Left lung (tissue), 10 donors: ENCODE data around the gene CDH13. TPM values are rescaled to one million over a fixed set of nuclear protein-coding genes. Genes with fewer than 3 reads are reported as not detected.
A peak's percentile ranks its signal among the peaks of the same experiment; 100 is the strongest.

Source experiments
- ATAC-seq: fragments of 200-7000 bp; cut with Tn5 transposase; one replicate; pipeline ENCODE4 v1.9.1; 2020; ENCODE audit warnings: moderate library complexity
- DNase-seq, 4 donors: peaks; one replicate each; pipeline ENCODE4 v3.0.0-alpha.2; 2013 to 2020
- H3K27ac ChIP-seq, 2 donors: fragments of 200-600 bp; sonication (generic) in 1 of 2; one replicate each; pipeline versions ENCODE4 v1.5.0 to v1.8.0; 2020 to 2021
- H3K27me3 ChIP-seq, 2 donors: fragments of 200-600 bp; sonication (generic) in 1 of 2; one replicate each; pipeline versions ENCODE4 v1.5.0 to v1.8.0; 2020 to 2021
- H3K36me3 ChIP-seq, 2 donors: fragments of 200-600 bp; sonication (generic) in 1 of 2; one replicate each; pipeline versions ENCODE4 v1.5.0 to v1.8.0; 2020 to 2021
- H3K4me1 ChIP-seq, 2 donors: fragments of 200-600 bp; one replicate each; pipeline ENCODE4 v1.8.0; 2021
- H3K4me3 ChIP-seq, 2 donors: fragments of 200-600 bp; sonication (generic) in 1 of 2; one replicate each; pipeline versions ENCODE4 v1.5.0 to v1.8.0; 2020 to 2021; ENCODE audit warnings: mild to moderate bottlenecking in 1 of 2
- H3K9me3 ChIP-seq, 2 donors: fragments of 200-600 bp; sonication (generic) in 1 of 2; one replicate each; pipeline versions ENCODE4 v1.5.0 to v1.8.0; 2020 to 2021
- CTCF ChIP-seq, 2 donors: fragments of 200-600 bp; sonication (generic) in 1 of 2; IDR thresholded peaks; one replicate each; pipeline versions ENCODE4 v1.5.0 to v1.8.0; 2021; ENCODE audit warnings: antibody characterized with exemption in 2 of 2
- intact Hi-C, 2 donors: fragments of 100-400 bp; cut with DNase I; formaldehyde crosslinking; loops; one replicate each; pipeline versions ENCODE4 v1.11.2 to v1.14.2; 2022
- polyA plus RNA-seq, 6 donors: library from polyadenylated mRNA; unstranded; fragments of 120-200 nt; gene quantifications; one replicate each; pipeline ENCODE4 v1.2.1, GENCODE V29; 2013; ENCODE audit not compliant: insufficient read length in 6 of 6
- total RNA-seq, 2 donors: library from RNA; stranded (reverse); fragmentation: NEBNext Ultra II Directional; extraction: Animal tissue kit (Norgen Biotek cat#: 25700); gene quantifications; one replicate each; pipeline ENCODE4 v1.2.1, GENCODE V29; 2021
- donor health status: DM: no; HTN: yes; CAD: no.
- donor health status: DM: no; HTN: no; CAD: no.

CDH13 gene
- total and polyA plus RNA-seq, 8 donors, result 2.7 to 20.3 (median 3.2) TPM

GRCh38 chr16:83130039-83130438 is 503.3 kb downstream of the CDH13 start:
- ATAC-seq (no peak), DNase-seq (no peak)
- H3K9me3 ChIP-seq, result peaks cover 0 to 14% of the 10 kb centered on the region in 2 donors
- TF ChIP-seq CTCF (IDR thresholded peaks at IDR 0.05), result no peak
- H3K27ac ChIP-seq, result no peak overlapping the region
- no peaks in the 10 kb centered on the region for H3K27me3 ChIP-seq
- no peaks in the 10 kb centered on the region for H3K4me1 ChIP-seq
- H3K36me3 ChIP-seq, result no peaks in the 10 kb centered on the region
- no peak overlapping the region for H3K4me3 ChIP-seq
- intact Hi-C loops, result no loop called here

GRCh38 chr16:83134638-83135037 is 507.9 kb downstream of the CDH13 start:
- Histone ChIP-seq H3K4me3 (no peak overlapping the region), H3K9me3 (no peaks in the 10 kb centered on the region), H3K27ac (no peak overlapping the region), H3K27me3 (no peaks in the 10 kb centered on the region), H3K36me3 (no peaks in the 10 kb centered on the region), H3K4me1 (no peaks in the 10 kb centered on the region)
- no peak for TF ChIP-seq CTCF (IDR thresholded peaks at IDR 0.05)
- DNase-seq (no peak), ATAC-seq (no peak)
- intact Hi-C loops, result no loop called here

- H3K4me1 ChIP-seq, result no peaks in the 10 kb centered on the region
- DNase-seq, result no peak
- no peak overlapping the region for H3K27ac ChIP-seq
- TF ChIP-seq CTCF (IDR thresholded peaks at IDR 0.05), result no peak
- intact Hi-C loops, result no loop called here
- H3K36me3 ChIP-seq, result no peaks in the 10 kb centered on the region
- no peaks in the 10 kb centered on the region for H3K9me3 ChIP-seq
- no peak overlapping the region for H3K4me3 ChIP-seq
- H3K27me3 ChIP-seq, result no peaks in the 10 kb centered on the region
- ATAC-seq, result peak; percentile 45
Observed at GRCh38 chr16:83136419-83136818, 509.6 kb downstream of the CDH13 start.

- no peak for TF ChIP-seq CTCF (IDR thresholded peaks at IDR 0.05)
- Histone ChIP-seq H3K36me3 (no peaks in the 10 kb centered on the region), H3K9me3 (no peaks in the 10 kb centered on the region), H3K27me3 (no peaks in the 10 kb centered on the region), H3K4me3 (no peak overlapping the region), H3K4me1 (no peaks in the 10 kb centered on the region), H3K27ac (peak overlapping the region in 1 of 2 donors; percentile 20)
- intact Hi-C loops, result no loop called here
- ATAC-seq (peak; percentile 18), DNase-seq (no peak)
Observed at GRCh38 chr16:83136924-83137323, 510.2 kb downstream of the CDH13 start.

GRCh38 chr16:83137326-83137781 is 510.6 kb downstream of the CDH13 start:
- peak overlapping the region in 1 of 2 donors; percentile 20 for H3K27ac ChIP-seq

More at GRCh38 chr16:83137326-83137781, 510.6 kb downstream of the CDH13 start:
- Histone ChIP-seq H3K4me3 (peak overlapping the region in 1 of 2 donors; percentile 14), H3K27me3 (no peaks in the 10 kb centered on the region), H3K4me1 (no peaks in the 10 kb centered on the region), H3K9me3 (no peaks in the 10 kb centered on the region), H3K36me3 (no peaks in the 10 kb centered on the region)
- DNase-seq, result peak in 2 of 4 donors; percentile 36 to 41
- ATAC-seq, result peak; percentile 79
- intact Hi-C loops, result no loop called here
- TF ChIP-seq CTCF (IDR thresholded peaks at IDR 0.05), result no peak
